Sigmoid colon (tissue), 7 donors: ENCODE measurements around the gene MYF5. TPM values are rescaled to one million over a fixed set of nuclear protein-coding genes. Genes with fewer than 3 reads are reported as not detected.

Source experiments
- DNase-seq: peaks from one replicate; pipeline ENCODE4 v3.0.0-alpha.2; 2019
- H3K27ac ChIP-seq, 4 donors: fragments of 200-600 bp; sonication (generic); one replicate each; pipeline ENCODE4 v1.5.1; 2016 to 2019; ENCODE audit warnings: mild to moderate bottlenecking in 1 of 4
- H3K27me3 ChIP-seq, 3 donors: fragments of 200-600 bp; sonication (generic); one replicate each; pipeline ENCODE4 v1.5.1; 2019; ENCODE audit warnings: mild to moderate bottlenecking in 1 of 3
- H3K36me3 ChIP-seq, 4 donors: fragments of 200-600 bp; sonication (generic); one replicate each; pipeline ENCODE4 v1.5.1; 2016 to 2019
- H3K4me1 ChIP-seq, 4 donors: fragments of 200-600 bp; sonication (generic); one replicate each; pipeline ENCODE4 v1.5.1; 2017 to 2019
- H3K4me3 ChIP-seq, 4 donors: fragments of 200-600 bp; sonication (generic); one replicate each; pipeline ENCODE4 v1.5.1; 2017 to 2019; ENCODE audit warnings: mild to moderate bottlenecking in 2 of 4, moderate library complexity in 1 of 4
- H3K9me3 ChIP-seq, 4 donors: fragments of 200-600 bp in 3 of 4; sonication (generic) in 3 of 4; one replicate each; pipeline versions ENCODE4 v1.5.1 to v1.6.1; 2013 to 2019
- CTCF ChIP-seq, 4 experiments: fragments of 450-650 bp in 3 of 4; fragments of 200-600 bp in 1 of 4; IDR thresholded peaks; one replicate each; pipeline ENCODE4 v1.5.1; 2016 to 2019; ENCODE audit warnings: antibody characterized with exemption in 4 of 4, mild to moderate bottlenecking in 3 of 4, moderate library complexity in 2 of 4
- EP300 ChIP-seq, 4 donors: sonication (generic); formaldehyde crosslinking; IDR thresholded peaks; one replicate each; pipeline ENCODE4 v1.6.1; 2017; ENCODE audit warnings: antibody characterized with exemption in 4 of 4
- POLR2A ChIP-seq, 2 donors: fragments of 450-650 bp; IDR thresholded peaks; one replicate each; pipeline ENCODE4 v1.6.1; 2016; ENCODE audit warnings: antibody characterized with exemption in 2 of 2, mild to moderate bottlenecking in 2 of 2, moderate library complexity in 2 of 2
- POLR2AphosphoS5 ChIP-seq, 4 donors: sonication (generic); formaldehyde crosslinking; IDR thresholded peaks; one replicate each; pipeline ENCODE4 v1.6.1; 2017; ENCODE audit warnings: antibody characterized with exemption in 4 of 4
- WGBS, 2 donors: extraction: QIAGEN DNeasy Blood & Tissue Kit; methylation state at CpG; one replicate each; pipeline ENCODE4 v1.1.7; 2013; 5-methylcytosine and 5-hydroxymethylcytosine counted together
- intact Hi-C: fragments of 100-400 bp; cut with DNase I; formaldehyde crosslinking; loops from one replicate; pipeline ENCODE4 v1.15.1; 2023
- polyA plus RNA-seq, 3 donors: library from polyadenylated mRNA; stranded (reverse); fragments of 200-250 nt; gene quantifications; one replicate each; pipeline ENCODE4 v1.2.3, GENCODE V29; 2013
- total RNA-seq, 4 donors: library from RNA; depleted of rRNA; stranded (reverse); fragments of >200 nt; gene quantifications; one replicate each; pipeline ENCODE4 v1.1.0, GENCODE V29; 2016
- donor health status: healthy with polysubstance abuse.
- donor health status: Bipolar disorder and iron deficiency.
- donor health status: healthy.

The MYF5 gene
- total and polyA plus RNA-seq, 7 donors: not detected

GRCh38 chr12:80766210-80766609, 49.5 kb downstream of the MYF5 start:
- intact Hi-C loops: loop anchor here (10.0 kb wide), 1 partner anchor 351 kb away; no protein-coding TSS in a partner anchor
- DNase-seq: no peak
- Histone ChIP-seq H3K9me3 (no peaks in the 10 kb centered on the region), H3K27ac (no peak overlapping the region), H3K4me1 (no peaks in the 10 kb centered on the region), H3K36me3 (no peaks in the 10 kb centered on the region), H3K27me3 (no peaks in the 10 kb centered on the region), H3K4me3 (no peak overlapping the region)
- TF ChIP-seq EP300 (IDR thresholded peaks at IDR 0.05) (no peak), CTCF (IDR thresholded peaks at IDR 0.05) (no peak), POLR2AphosphoS5 (IDR thresholded peaks at IDR 0.05) (no peak)
- 84 to 92% methylated on average over 1 of the region's 1 CpG for WGBS, 2 donors

- Histone ChIP-seq H3K9me3 (no peaks in the 10 kb centered on the region), H3K4me3 (no peak overlapping the region), H3K27ac (no peak overlapping the region), H3K27me3 (no peaks in the 10 kb centered on the region), H3K36me3 (no peaks in the 10 kb centered on the region), H3K4me1 (no peaks in the 10 kb centered on the region)
- intact Hi-C loops: loop anchor here (10.0 kb wide), 1 partner anchor 352 kb away; no protein-coding TSS in a partner anchor
- DNase-seq: no peak
- TF ChIP-seq POLR2AphosphoS5 (IDR thresholded peaks at IDR 0.05) (no peak), POLR2A (IDR thresholded peaks at IDR 0.05) (no peak), EP300 (IDR thresholded peaks at IDR 0.05) (no peak), CTCF (IDR thresholded peaks at IDR 0.05) (no peak)
- 66 to 81% methylated on average over 2 of the region's 2 CpGs for WGBS, 2 donors
Observed at GRCh38 chr12:80766897-80767296, 50.2 kb downstream of the MYF5 start.

Other genes starting within 250 kb of the MYF5 start
- not detected for gene MYF6, start 9.3 kb upstream of the MYF5 start, total RNA-seq
- not detected for gene MYF6, start 9.3 kb upstream of the MYF5 start, polyA plus RNA-seq
- 10 to 100 TPM in 1 of 4 donors, 1 to 10 TPM in 3; 4.6 to 10.7 (median 7.9) TPM for gene LIN7A, start 221.0 kb downstream of the MYF5 start, total RNA-seq
- 1 to 10 TPM in 2 of 3 donors, under 1 TPM in 1; 0.60 to 1.6 (median 1.1) TPM for gene LIN7A, start 221.0 kb downstream of the MYF5 start, polyA plus RNA-seq